ENCODE data around the gene FOXK1. TPM values are rescaled to one million over a fixed set of nuclear protein-coding genes. Genes with fewer than 3 reads are reported as not detected.
A peak's percentile ranks its signal among the peaks of the same experiment; 100 is the strongest.
"Not testable (repeated sequence)": the region's sequence is repeated elsewhere in the genome, so short reads cannot be mapped to it uniquely, and the experiment has no call there.

Gene FOXK1
- total RNA-seq, 1 donor from 2014 or later = 16.3 TPM

- peak in 1 of 2 donors; percentile 31 for DNase-seq (ENCODE audit: low read depth in 2 of 2)
Measured at GRCh38 chr7:4799508-4800268, 117.6 kb downstream of the FOXK1 start.

GRCh38 chr7:4800487-4800886 lies 118.4 kb downstream of the FOXK1 start:
- no peak for DNase-seq (ENCODE audit: low read depth in 2 of 2)

- DNase-seq (ENCODE audit: low read depth in 2 of 2) = no peak
Measured at GRCh38 chr7:4800926-4801838, 119.1 kb downstream of the FOXK1 start.

- no peak for DNase-seq (ENCODE audit: low read depth in 2 of 2)
Measured at GRCh38 chr7:4801839-4802231, 119.7 kb downstream of the FOXK1 start.

GRCh38 chr7:4802577-4802976 lies 120.5 kb downstream of the FOXK1 start:
- DNase-seq (ENCODE audit: low read depth in 2 of 2) = not testable (repeated sequence)

GRCh38 chr7:4803397-4804241 lies 121.5 kb downstream of the FOXK1 start:
- no peak for DNase-seq (ENCODE audit: low read depth in 2 of 2)

GRCh38 chr7:4805110-4805983 lies 123.3 kb downstream of the FOXK1 start:
- DNase-seq (ENCODE audit: low read depth in 2 of 2) = no peak

- no peak for DNase-seq (ENCODE audit: low read depth in 2 of 2)
Measured at GRCh38 chr7:4805984-4806300, 123.8 kb downstream of the FOXK1 start.

GRCh38 chr7:4806983-4807597 lies 125.0 kb downstream of the FOXK1 start:
- DNase-seq (ENCODE audit: low read depth in 2 of 2) = no peak

GRCh38 chr7:4807598-4808016 lies 125.5 kb downstream of the FOXK1 start:
- DNase-seq (ENCODE audit: low read depth in 2 of 2) = no peak

GRCh38 chr7:4808026-4808425 lies 125.9 kb downstream of the FOXK1 start:
- no peak for DNase-seq (ENCODE audit: low read depth in 2 of 2)

- no peak for DNase-seq (ENCODE audit: low read depth in 2 of 2)
Measured at GRCh38 chr7:4808565-4808964, 126.5 kb downstream of the FOXK1 start.

GRCh38 chr7:4809091-4809591 lies 127.0 kb downstream of the FOXK1 start:
- DNase-seq (ENCODE audit: low read depth in 2 of 2) = no peak

- DNase-seq (ENCODE audit: low read depth in 2 of 2) = no peak
Measured at GRCh38 chr7:4809666-4810065, 127.6 kb downstream of the FOXK1 start.

- DNase-seq (ENCODE audit: low read depth in 2 of 2) = no peak
Measured at GRCh38 chr7:4814433-4814832, 132.3 kb downstream of the FOXK1 start.

- no peak for DNase-seq (ENCODE audit: low read depth in 2 of 2)
Measured at GRCh38 chr7:4815121-4815520, 133.0 kb downstream of the FOXK1 start.

GRCh38 chr7:4815609-4816418 lies 133.7 kb downstream of the FOXK1 start:
- DNase-seq (ENCODE audit: low read depth in 2 of 2) = no peak

- no peak for DNase-seq (ENCODE audit: low read depth in 2 of 2)
Measured at GRCh38 chr7:4816419-4817080, 134.5 kb downstream of the FOXK1 start.
